HEK293 (cell line): ENCODE measurements around the gene PHACTR1.

Experiments
- CTCF ChIA-PET: fragments of 350-600 bp; formaldehyde crosslinking; extraction: SDS; loops from one replicate; lab custom pipeline; 2021; ENCODE audit warnings: antibody characterized with exemption; lab: Yijun Ruan, JAX
- POLR2A ChIA-PET: fragments of 300-600 bp; formaldehyde crosslinking; extraction: SDS; loops from one replicate; lab custom pipeline; 2020; ENCODE audit warnings: antibody characterized with exemption, inconsistent platforms; lab: Yijun Ruan, JAX
- H3K27ac ChIP-seq: fragments of 200-500 bp; sonication (Bioruptor generic); 2 replicates; pipeline ENCODE4 v1.5.1; 2014; ENCODE audit warnings: low read depth, low read length, control low read depth, inconsistent platforms; ENCODE audit errors: extremely low read depth
- H3K36me3 ChIP-seq, 2 experiments: fragments of 200-500 bp in 1 of 2; sonication (Bioruptor generic) in 1 of 2; 1 replicate in 1 of 2; 2 replicates in 1 of 2; pipeline ENCODE4 v1.5.1; 2014 to 2017; ENCODE audit warnings: inconsistent platforms in 2 of 2, low read length in 2 of 2; ENCODE audit not compliant: control insufficient read depth in 2 of 2, insufficient read depth in 1 of 2
- H3K4me1 ChIP-seq: fragments of 200-500 bp; sonication (Bioruptor generic); 2 replicates; pipeline ENCODE4 v1.5.1; 2014; ENCODE audit warnings: mild to moderate bottlenecking, low read length, inconsistent platforms; ENCODE audit not compliant: control insufficient read depth, insufficient read depth
- H3K4me3 ChIP-seq: 2 replicates; pipeline ENCODE4 v1.5.1; 2011; ENCODE audit warnings: low read depth, mild to moderate bottlenecking, control low read depth, low read length, moderate library complexity
- H3K9me3 ChIP-seq: fragments of 200-500 bp; sonication (Bioruptor generic); 2 replicates; pipeline ENCODE4 v1.5.1; 2014; ENCODE audit warnings: low read depth, low read length, inconsistent platforms; ENCODE audit not compliant: control insufficient read depth, insufficient read depth
- TRIM28 ChIP-seq: IDR thresholded peaks from 2 replicates; pipeline ENCODE4 v1.6.1; 2011; ENCODE audit warnings: low read length, control low read depth, borderline replicate concordance
- ZBTB21 ChIP-seq: fragments of 450-650 bp; formaldehyde crosslinking; IDR thresholded peaks from 2 replicates; pipeline ENCODE4 v1.5.1; 2017; ENCODE audit warnings: missing biosample characterization, missing genetic modification characterization
- ZNF157 ChIP-seq: fragments of 450-650 bp; formaldehyde crosslinking; IDR thresholded peaks from 2 replicates; pipeline ENCODE4 v1.5.1; 2016; ENCODE audit warnings: missing biosample characterization, missing genetic modification characterization
- ZNF248 ChIP-seq: fragments of 450-650 bp; formaldehyde crosslinking; IDR thresholded peaks from 2 replicates; pipeline ENCODE4 v1.5.1; 2017; ENCODE audit warnings: missing biosample characterization, missing genetic modification characterization
- ZNF416 ChIP-seq: fragments of 450-650 bp; formaldehyde crosslinking; IDR thresholded peaks from 2 replicates; pipeline ENCODE4 v1.5.1; 2016; ENCODE audit warnings: missing biosample characterization, missing genetic modification characterization
- ZNF701 ChIP-seq: fragments of 450-650 bp; formaldehyde crosslinking; IDR thresholded peaks from 2 replicates; pipeline ENCODE4 v1.5.1; 2016; ENCODE audit warnings: missing biosample characterization, missing genetic modification characterization
- ZNF792 ChIP-seq: fragments of 450-650 bp; formaldehyde crosslinking; IDR thresholded peaks from 2 replicates; pipeline ENCODE4 v1.5.1; 2016; ENCODE audit warnings: missing biosample characterization, missing genetic modification characterization
- TF ChIP-seq, protein P1 (sequence below): fragments of 450-650 bp; formaldehyde crosslinking; IDR thresholded peaks from 2 replicates; pipeline ENCODE4 v1.5.1; 2016; ENCODE audit warnings: missing biosample characterization, missing genetic modification characterization
- TF ChIP-seq, protein P2 (sequence below): sonication (generic); formaldehyde crosslinking; IDR thresholded peaks from 2 replicates; pipeline ENCODE4 v1.8.1; 2022; ENCODE audit warnings: mild to moderate bottlenecking, moderate library complexity, missing genetic modification reagents
- TF ChIP-seq, protein P3 (sequence below): fragments of 450-650 bp; formaldehyde crosslinking; IDR thresholded peaks from 2 replicates; pipeline ENCODE4 v1.5.1; 2016; ENCODE audit warnings: missing biosample characterization, missing genetic modification characterization
- TF ChIP-seq, protein P4 (sequence below): fragments of 450-650 bp; formaldehyde crosslinking; IDR thresholded peaks from 2 replicates; pipeline ENCODE4 v1.5.1; 2017; ENCODE audit warnings: missing biosample characterization, missing genetic modification characterization
- TF ChIP-seq, protein P5 (sequence below): fragments of 450-650 bp; formaldehyde crosslinking; IDR thresholded peaks from 2 replicates; pipeline ENCODE4 v1.5.1; 2016; ENCODE audit warnings: missing biosample characterization, missing genetic modification characterization, low read depth
- TF ChIP-seq, protein P6 (sequence below): fragments of 450-650 bp; formaldehyde crosslinking; IDR thresholded peaks from 2 replicates; pipeline ENCODE4 v1.5.1; 2017; ENCODE audit warnings: missing biosample characterization, missing genetic modification characterization

PHACTR1 gene

GRCh38 chr6:12841619-12842018 lies 125.1 kb downstream of the PHACTR1 start:
- Histone ChIP-seq H3K4me1 (no peaks in the 10 kb centered on the region), H3K27ac (no peak overlapping the region), H3K4me3 (no peak overlapping the region), H3K36me3 (no peaks in the 10 kb centered on the region), H3K9me3 (peaks cover 2% of the 10 kb centered on the region; the same call in 1 of the 2 replicates)
- TF ChIP-seq, protein P1, sequence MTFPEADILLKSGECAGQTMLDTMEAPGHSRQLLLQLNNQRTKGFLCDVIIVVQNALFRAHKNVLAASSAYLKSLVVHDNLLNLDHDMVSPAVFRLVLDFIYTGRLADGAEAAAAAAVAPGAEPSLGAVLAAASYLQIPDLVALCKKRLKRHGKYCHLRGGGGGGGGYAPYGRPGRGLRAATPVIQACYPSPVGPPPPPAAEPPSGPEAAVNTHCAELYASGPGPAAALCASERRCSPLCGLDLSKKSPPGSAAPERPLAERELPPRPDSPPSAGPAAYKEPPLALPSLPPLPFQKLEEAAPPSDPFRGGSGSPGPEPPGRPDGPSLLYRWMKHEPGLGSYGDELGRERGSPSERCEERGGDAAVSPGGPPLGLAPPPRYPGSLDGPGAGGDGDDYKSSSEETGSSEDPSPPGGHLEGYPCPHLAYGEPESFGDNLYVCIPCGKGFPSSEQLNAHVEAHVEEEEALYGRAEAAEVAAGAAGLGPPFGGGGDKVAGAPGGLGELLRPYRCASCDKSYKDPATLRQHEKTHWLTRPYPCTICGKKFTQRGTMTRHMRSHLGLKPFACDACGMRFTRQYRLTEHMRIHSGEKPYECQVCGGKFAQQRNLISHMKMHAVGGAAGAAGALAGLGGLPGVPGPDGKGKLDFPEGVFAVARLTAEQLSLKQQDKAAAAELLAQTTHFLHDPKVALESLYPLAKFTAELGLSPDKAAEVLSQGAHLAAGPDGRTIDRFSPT: no peak
- TF ChIP-seq TRIM28 (no peak), ZBTB21 (tag by site-specific recombination) (no peak), ZNF701 (tag by site-specific recombination) (no peak), ZNF157 (tag by site-specific recombination) (no peak), ZNF248 (tag by site-specific recombination) (no peak), ZNF416 (tag by site-specific recombination) (no peak), ZNF792 (tag by site-specific recombination) (no peak)
- TF ChIP-seq, protein P2, sequence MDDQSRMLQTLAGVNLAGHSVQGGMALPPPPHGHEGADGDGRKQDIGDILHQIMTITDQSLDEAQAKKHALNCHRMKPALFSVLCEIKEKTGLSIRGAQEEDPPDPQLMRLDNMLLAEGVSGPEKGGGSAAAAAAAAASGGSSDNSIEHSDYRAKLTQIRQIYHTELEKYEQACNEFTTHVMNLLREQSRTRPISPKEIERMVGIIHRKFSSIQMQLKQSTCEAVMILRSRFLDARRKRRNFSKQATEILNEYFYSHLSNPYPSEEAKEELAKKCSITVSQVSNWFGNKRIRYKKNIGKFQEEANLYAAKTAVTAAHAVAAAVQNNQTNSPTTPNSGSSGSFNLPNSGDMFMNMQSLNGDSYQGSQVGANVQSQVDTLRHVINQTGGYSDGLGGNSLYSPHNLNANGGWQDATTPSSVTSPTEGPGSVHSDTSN (CRISPR knock-in tag): no peak
- TF ChIP-seq, protein P3, sequence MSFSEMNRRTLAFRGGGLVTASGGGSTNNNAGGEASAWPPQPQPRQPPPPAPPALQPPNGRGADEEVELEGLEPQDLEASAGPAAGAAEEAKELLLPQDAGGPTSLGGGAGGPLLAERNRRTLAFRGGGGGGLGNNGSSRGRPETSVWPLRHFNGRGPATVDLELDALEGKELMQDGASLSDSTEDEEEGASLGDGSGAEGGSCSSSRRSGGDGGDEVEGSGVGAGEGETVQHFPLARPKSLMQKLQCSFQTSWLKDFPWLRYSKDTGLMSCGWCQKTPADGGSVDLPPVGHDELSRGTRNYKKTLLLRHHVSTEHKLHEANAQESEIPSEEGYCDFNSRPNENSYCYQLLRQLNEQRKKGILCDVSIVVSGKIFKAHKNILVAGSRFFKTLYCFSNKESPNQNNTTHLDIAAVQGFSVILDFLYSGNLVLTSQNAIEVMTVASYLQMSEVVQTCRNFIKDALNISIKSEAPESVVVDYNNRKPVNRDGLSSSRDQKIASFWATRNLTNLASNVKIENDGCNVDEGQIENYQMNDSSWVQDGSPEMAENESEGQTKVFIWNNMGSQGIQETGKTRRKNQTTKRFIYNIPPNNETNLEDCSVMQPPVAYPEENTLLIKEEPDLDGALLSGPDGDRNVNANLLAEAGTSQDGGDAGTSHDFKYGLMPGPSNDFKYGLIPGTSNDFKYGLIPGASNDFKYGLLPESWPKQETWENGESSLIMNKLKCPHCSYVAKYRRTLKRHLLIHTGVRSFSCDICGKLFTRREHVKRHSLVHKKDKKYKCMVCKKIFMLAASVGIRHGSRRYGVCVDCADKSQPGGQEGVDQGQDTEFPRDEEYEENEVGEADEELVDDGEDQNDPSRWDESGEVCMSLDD (tag by site-specific recombination): no peak
- TF ChIP-seq, protein P4, sequence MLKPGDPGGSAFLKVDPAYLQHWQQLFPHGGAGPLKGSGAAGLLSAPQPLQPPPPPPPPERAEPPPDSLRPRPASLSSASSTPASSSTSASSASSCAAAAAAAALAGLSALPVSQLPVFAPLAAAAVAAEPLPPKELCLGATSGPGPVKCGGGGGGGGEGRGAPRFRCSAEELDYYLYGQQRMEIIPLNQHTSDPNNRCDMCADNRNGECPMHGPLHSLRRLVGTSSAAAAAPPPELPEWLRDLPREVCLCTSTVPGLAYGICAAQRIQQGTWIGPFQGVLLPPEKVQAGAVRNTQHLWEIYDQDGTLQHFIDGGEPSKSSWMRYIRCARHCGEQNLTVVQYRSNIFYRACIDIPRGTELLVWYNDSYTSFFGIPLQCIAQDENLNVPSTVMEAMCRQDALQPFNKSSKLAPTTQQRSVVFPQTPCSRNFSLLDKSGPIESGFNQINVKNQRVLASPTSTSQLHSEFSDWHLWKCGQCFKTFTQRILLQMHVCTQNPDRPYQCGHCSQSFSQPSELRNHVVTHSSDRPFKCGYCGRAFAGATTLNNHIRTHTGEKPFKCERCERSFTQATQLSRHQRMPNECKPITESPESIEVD (tag by site-specific recombination): no peak
- TF ChIP-seq, protein P5, sequence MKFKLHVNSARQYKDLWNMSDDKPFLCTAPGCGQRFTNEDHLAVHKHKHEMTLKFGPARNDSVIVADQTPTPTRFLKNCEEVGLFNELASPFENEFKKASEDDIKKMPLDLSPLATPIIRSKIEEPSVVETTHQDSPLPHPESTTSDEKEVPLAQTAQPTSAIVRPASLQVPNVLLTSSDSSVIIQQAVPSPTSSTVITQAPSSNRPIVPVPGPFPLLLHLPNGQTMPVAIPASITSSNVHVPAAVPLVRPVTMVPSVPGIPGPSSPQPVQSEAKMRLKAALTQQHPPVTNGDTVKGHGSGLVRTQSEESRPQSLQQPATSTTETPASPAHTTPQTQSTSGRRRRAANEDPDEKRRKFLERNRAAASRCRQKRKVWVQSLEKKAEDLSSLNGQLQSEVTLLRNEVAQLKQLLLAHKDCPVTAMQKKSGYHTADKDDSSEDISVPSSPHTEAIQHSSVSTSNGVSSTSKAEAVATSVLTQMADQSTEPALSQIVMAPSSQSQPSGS (tag by site-specific recombination): no peak
- TF ChIP-seq, protein P6, sequence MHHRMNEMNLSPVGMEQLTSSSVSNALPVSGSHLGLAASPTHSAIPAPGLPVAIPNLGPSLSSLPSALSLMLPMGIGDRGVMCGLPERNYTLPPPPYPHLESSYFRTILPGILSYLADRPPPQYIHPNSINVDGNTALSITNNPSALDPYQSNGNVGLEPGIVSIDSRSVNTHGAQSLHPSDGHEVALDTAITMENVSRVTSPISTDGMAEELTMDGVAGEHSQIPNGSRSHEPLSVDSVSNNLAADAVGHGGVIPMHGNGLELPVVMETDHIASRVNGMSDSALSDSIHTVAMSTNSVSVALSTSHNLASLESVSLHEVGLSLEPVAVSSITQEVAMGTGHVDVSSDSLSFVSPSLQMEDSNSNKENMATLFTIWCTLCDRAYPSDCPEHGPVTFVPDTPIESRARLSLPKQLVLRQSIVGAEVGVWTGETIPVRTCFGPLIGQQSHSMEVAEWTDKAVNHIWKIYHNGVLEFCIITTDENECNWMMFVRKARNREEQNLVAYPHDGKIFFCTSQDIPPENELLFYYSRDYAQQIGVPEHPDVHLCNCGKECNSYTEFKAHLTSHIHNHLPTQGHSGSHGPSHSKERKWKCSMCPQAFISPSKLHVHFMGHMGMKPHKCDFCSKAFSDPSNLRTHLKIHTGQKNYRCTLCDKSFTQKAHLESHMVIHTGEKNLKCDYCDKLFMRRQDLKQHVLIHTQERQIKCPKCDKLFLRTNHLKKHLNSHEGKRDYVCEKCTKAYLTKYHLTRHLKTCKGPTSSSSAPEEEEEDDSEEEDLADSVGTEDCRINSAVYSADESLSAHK (tag by site-specific recombination): no peak
- POLR2A ChIA-PET: no interaction called here
- CTCF ChIA-PET: interaction anchor here (0.5 to 1.1 kb wide), 2 partner anchors 18 to 774 kb away, joined by 3 to 4 read pairs; no protein-coding TSS in a partner anchor
